ENCODE measurements around the gene MOB1A.

GRCh38 chr2:74201596-74201995 is 22.9 kb upstream of the MOB1A start:
- TF ChIP-seq, protein P1, sequence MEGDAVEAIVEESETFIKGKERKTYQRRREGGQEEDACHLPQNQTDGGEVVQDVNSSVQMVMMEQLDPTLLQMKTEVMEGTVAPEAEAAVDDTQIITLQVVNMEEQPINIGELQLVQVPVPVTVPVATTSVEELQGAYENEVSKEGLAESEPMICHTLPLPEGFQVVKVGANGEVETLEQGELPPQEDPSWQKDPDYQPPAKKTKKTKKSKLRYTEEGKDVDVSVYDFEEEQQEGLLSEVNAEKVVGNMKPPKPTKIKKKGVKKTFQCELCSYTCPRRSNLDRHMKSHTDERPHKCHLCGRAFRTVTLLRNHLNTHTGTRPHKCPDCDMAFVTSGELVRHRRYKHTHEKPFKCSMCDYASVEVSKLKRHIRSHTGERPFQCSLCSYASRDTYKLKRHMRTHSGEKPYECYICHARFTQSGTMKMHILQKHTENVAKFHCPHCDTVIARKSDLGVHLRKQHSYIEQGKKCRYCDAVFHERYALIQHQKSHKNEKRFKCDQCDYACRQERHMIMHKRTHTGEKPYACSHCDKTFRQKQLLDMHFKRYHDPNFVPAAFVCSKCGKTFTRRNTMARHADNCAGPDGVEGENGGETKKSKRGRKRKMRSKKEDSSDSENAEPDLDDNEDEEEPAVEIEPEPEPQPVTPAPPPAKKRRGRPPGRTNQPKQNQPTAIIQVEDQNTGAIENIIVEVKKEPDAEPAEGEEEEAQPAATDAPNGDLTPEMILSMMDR (IDR thresholded peaks at IDR 0.05; ENCODE audit: insufficient read depth, low read length): no peak
- TF ChIP-seq POLR2AphosphoS5 (IDR thresholded peaks at IDR 0.05; ENCODE audit: low read depth): no peak
- TF ChIP-seq REST (IDR thresholded peaks at IDR 0.05; ENCODE audit: insufficient replicate concordance, low read depth): no peak
- TF ChIP-seq GABPA (IDR thresholded peaks at IDR 0.05; ENCODE audit: low read depth): no peak

Measured in HL-60 (cell line).